H54 (cell line): ENCODE data around the gene KRT80.

Experiments used
- DNase-seq: peaks from one replicate; pipeline ENCODE4 v3.0.0; 2011; ENCODE audit warnings: low spot score, mixed read lengths; ENCODE audit not compliant: insufficient read length
- FAIRE-seq: peaks from 3 replicates; lab custom pipeline; 2011; peaks lifted over from hg19 to GRCh38; lab: Jason Lieb, UNC
- POLR2A ChIP-seq: IDR thresholded peaks from 2 replicates; pipeline ENCODE4 v1.6.1; 2011; ENCODE audit warnings: low read depth, mild to moderate bottlenecking, low read length

Gene KRT80

GRCh38 chr12:52162981-52163380 is 28.8 kb downstream of the KRT80 start:
- TF ChIP-seq POLR2A, result no peak
- FAIRE-seq, result no peak
- no peak for DNase-seq

DNA sequence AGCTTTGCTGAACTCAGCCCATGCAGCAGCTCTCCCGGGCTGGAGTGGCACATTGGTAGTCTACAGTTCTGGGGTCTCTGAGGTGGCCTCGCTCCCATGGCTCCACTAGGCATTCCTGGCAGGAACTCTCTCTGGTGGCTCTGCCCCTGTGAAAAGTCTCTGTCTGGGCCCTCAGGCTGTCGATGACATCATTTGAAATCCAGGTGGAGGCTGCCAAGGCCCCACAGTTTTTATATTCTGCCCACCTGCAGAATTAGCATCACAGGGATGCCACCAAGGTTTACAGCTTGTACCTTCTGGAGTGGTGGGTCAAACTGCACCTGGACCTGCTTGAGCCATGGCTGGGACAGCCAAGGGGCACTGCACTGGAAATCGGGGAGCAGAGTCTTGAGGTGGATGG is 31.6 kb downstream of the KRT80 start:
- no peak for DNase-seq
- no peak for FAIRE-seq
- TF ChIP-seq POLR2A, result no peak

DNA sequence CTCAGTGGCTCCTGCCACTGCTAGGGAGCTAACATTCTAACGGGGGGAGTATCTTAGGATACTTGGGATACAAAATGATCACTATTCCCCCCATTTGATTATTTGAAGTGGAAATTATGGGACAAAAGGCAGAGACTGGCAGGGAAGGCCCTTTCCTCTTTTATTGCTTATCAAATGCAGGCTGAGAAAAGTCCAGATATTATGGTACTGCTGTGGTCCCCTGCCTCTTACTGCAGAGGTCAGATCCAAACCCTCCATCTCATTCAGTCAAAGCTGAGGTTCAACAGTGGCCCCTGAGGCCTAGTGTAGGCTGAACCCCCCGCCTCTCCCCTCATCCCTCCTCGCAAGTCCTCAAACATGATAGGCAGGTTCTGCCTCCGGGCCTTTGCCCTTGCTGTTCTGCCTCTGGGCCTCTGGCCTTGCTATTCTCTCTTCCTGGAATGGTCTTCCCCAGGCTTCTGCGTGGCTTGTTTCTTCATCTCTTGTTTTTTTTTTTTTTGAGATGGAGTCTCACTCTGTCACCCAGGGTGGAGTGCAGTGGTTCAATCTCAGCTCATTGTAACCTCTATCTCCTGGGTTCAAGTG is 34.2 kb downstream of the KRT80 start:
- no peak for DNase-seq
- no peak for TF ChIP-seq POLR2A
- no peak for FAIRE-seq

DNA sequence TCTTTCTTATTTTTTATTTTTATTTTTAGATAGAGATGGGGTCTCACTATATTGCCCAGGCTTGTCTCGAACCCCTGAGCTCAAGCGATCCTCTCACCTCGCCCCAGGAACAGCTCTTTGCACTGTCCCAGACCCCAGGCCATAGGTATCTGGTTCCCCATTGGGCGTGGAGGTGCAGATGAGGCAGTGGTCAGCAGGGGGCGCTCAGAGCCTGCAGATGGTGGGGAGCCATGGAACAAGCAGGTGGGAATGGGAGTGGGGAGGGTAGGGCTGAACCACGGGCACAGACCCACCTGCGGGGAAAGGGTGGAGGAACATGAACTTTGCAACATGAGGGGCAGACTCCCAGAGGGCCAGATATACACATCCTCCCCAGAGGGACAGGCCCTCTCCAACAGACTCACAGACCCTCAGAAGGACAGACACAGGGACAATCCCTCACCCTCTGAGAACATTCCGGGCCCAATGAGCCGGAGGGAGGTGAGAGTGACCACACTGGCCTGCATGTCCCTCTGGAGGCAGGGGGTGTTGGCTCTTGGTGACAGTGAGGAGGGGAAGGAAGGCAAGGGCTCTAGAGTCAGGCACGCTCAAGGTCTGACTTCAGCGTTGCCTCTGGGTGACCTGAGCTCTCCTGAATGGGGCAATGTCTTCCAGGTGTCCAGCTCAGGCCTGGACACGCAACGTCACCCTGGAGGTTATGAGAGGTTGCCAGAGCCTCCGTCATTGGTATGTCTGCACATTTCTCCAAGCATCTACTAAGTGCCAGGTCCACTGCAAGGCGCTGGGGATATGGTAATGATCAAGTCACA is 34.9 kb downstream of the KRT80 start:
- no peak for TF ChIP-seq POLR2A
- peak; percentile 63 for DNase-seq
- no peak for FAIRE-seq

DNA sequence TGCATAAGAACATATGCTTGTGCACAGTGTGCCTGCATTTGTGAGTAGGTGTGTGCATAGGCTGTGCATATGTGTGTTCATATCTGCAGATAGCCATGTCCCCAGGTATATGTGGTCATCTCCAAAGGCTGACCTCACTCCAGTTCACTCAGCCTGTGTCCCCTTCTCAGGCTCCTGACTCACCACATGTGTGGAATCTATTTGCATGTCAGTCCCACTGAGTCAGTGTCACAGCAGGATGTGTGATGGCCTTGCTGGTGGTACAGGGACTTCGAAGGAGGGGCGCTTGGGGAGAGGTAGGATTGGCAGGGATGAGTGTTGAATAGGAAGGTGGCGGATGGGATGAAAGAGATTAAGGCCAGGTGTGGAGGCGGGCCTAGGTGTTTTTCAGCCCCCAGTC is 35.5 kb downstream of the KRT80 start:
- no peak for TF ChIP-seq POLR2A
- FAIRE-seq, result no peak
- DNase-seq, result no peak

DNA sequence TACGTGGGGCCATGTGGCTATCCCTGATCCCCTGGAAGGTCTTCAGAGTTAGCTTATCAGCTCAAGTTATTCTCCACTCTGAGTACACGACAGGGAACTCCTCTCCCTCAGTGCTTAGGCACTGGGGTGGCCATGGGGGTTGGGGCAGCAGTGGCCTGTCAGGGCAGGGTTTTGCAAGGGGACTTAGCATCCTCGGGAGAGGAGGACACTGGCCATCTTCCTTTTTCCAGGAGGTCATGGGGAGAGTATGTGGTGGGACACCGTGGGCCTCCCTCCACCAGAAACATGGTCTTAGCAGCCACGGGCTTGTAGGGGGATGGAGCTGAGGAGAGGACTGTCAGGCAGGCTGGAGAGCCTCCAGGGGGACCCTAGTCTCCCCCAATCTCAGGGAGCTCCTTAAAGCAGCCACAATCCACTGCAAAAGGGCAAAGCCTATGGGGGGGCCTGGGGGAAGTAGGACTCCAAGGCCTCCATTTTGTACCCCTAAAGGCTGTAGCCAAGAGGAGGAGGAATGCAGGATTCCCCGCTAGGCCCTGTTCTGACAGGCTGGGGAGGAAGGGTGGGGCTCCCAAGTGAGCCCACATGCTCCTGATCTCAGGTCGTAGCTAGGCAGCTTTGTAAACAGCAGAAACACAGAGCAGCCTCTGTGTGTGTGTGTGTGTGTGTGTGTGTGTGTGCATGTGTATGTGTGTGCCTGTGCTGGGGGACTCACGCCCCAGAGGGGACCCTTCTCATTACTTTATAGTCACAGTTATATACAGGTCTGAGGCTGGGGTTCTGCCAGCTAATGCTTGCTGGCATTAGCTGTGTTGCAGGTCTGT is 36.6 kb downstream of the KRT80 start:
- FAIRE-seq (no peak), DNase-seq (no peak)
- no peak for TF ChIP-seq POLR2A

DNA sequence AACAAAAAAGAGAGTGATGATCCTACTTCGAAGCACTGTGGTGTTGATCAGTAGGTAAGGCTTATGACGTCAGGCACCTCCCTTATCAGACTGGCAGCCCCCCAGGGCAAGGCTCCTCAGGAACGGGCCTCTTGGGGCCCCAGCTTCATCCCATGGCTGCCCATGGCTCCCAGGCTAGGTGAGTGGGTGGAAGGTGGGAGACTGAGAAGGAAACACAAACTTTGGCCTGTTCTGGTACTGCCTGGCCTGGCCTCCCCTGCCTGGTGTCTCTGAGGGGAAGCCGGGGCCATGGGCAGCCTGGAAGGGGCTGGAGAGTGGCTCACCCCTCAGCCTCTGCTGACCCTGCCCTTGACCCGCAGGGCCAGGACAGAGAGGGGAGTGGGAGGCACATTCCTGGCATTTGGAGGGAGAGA is 38.9 kb downstream of the KRT80 start:
- no peak for TF ChIP-seq POLR2A
- DNase-seq, result no peak
- no peak for FAIRE-seq

GRCh38 chr12:52151837-52152783 is 39.7 kb downstream of the KRT80 start:
- TF ChIP-seq POLR2A, result no peak
- peak; percentile 79 for DNase-seq
- no peak for FAIRE-seq

DNA sequence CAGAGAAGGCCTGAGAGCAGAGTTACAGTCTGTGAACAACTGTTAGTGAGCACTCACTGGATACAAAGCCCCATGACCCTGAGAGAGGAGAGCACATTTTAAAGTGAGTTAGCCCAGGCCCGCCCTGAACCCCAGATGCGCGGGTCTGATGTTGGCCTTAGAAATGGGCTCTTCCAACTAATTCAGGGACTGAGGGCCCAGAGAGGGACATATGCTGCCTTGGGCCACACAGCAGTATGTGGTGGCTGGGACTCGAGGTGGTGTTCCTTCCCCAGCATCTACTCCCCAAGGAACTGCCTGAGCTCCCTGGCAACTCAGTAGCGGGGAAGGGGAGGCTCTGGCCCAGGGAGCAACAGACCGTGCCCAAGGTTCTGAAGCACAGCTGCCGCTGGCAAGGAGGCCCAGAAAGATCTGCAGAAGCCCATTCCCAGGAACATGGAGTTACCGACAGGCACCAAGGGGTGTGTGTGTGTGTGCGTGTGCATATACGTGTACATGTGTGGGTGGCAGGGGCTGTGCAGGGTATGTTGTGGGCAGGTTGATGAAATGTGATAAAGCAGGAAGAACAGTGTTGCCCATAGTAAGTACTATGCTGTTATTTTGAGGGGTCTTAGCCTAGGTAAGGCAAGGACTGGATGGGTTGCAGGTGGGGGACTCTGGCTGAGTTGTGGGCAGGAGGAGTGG is 40.5 kb downstream of the KRT80 start:
- TF ChIP-seq POLR2A, result no peak
- DNase-seq (no peak), FAIRE-seq (no peak)

GRCh38 chr12:52149651-52150241 is 42.1 kb downstream of the KRT80 start:
- FAIRE-seq (no peak), DNase-seq (no peak)
- TF ChIP-seq POLR2A, result no peak

GRCh38 chr12:52149182-52149641 is 42.6 kb downstream of the KRT80 start:
- no peak for DNase-seq
- FAIRE-seq, result no peak
- no peak for TF ChIP-seq POLR2A
